ENCODE results near the gene ATP5F1D. TPM values are rescaled to one million over a fixed set of nuclear protein-coding genes. Genes with fewer than 3 reads are reported as not detected.
A peak's percentile ranks its signal among the peaks of the same experiment; 100 is the strongest.

The ATP5F1D gene
- total and polyA plus RNA-seq, 2 of the 13 experiments (the other 11 are each of a cell fraction or from before 2014, with no cell fraction given): 39.4 to 78.7 TPM

- TF ChIP-seq FOXK2 (IDR thresholded peaks at IDR 0.05) (no peak), ZFX (CRISPR knock-in tag; IDR thresholded peaks at IDR 0.05; ENCODE audit: low read depth) (peak; percentile 10; the same call in 1 of the 2 replicates), ZSCAN30 (CRISPR knock-in tag; IDR thresholded peaks at IDR 0.05) (no peak), ZNF232 (CRISPR knock-in tag; IDR thresholded peaks at IDR 0.05; ENCODE audit: borderline replicate concordance) (peak; percentile 49; the same call in 1 of the 2 replicates), ZBTB44 (CRISPR knock-in tag; IDR thresholded peaks at IDR 0.05) (no peak), IKZF5 (CRISPR knock-in tag; IDR thresholded peaks at IDR 0.05) (no peak; the same call in 1 of the 2 replicates), RARG (CRISPR knock-in tag; IDR thresholded peaks at IDR 0.05; ENCODE audit: low read depth) (no peak), ZNF510 (CRISPR knock-in tag; IDR thresholded peaks at IDR 0.05; ENCODE audit: low read depth) (no peak), KMT2A (CRISPR knock-in tag; IDR thresholded peaks at IDR 0.05) (0 out of 2 replicates have a peak, but pooled peaks have one; percentile 10), NR2F2 (IDR thresholded peaks at IDR 0.05; ENCODE audit: borderline replicate concordance, low read depth) (no peak), ZNF629 (CRISPR knock-in tag; conservative IDR thresholded peaks at IDR 0.05) (no peak), ZNF512B (CRISPR knock-in tag; IDR thresholded peaks at IDR 0.05; ENCODE audit: borderline replicate concordance) (no peak), SMARCC2 (IDR thresholded peaks at IDR 0.05) (no peak), ZBTB38 (CRISPR knock-in tag; IDR thresholded peaks at IDR 0.05) (peak; percentile 42; the same call in 1 of the 2 replicates), PHF5A (CRISPR knock-in tag; IDR thresholded peaks at IDR 0.05; ENCODE audit: low read depth, unreplicated experiment) (no peak), CTCF (CRISPR knock-in tag; IDR thresholded peaks at IDR 0.05) (no peak), RXRB (CRISPR knock-in tag; IDR thresholded peaks at IDR 0.05; ENCODE audit: borderline replicate concordance) (no peak), ZNF263 (CRISPR knock-in tag; IDR thresholded peaks at IDR 0.05) (no peak), POLR2G (IDR thresholded peaks at IDR 0.05; ENCODE audit: low read depth, low read length) (peak; percentile 63), MAFF (IDR thresholded peaks at IDR 0.05; ENCODE audit: low read depth, low read length) (no peak), GATAD1 (CRISPR knock-in tag; IDR thresholded peaks at IDR 0.05) (no peak), CHD2 (IDR thresholded peaks at IDR 0.05; ENCODE audit: low read depth, low read length) (no peak), SMYD3 (CRISPR knock-in tag; IDR thresholded peaks at IDR 0.05) (no peak), SNAPC2 (CRISPR knock-in tag; IDR thresholded peaks at IDR 0.05) (0 out of 2 replicates have a peak, but pooled peaks have one; percentile 20)
Observed at GRCh38 chr19:1251330-1252220, 10.0 kb downstream of the ATP5F1D start (continued).

All from HepG2 (cell line).